HFFc6 (cell line): Measurements from ENCODE around the gene MCF2L. TPM values are rescaled to one million over a fixed set of nuclear protein-coding genes. Genes with fewer than 3 reads are reported as not detected.
"Not testable (repeated sequence)": the region's sequence is repeated elsewhere in the genome, so short reads cannot be mapped to it uniquely, and the experiment has no call there.

Experiments used
- DNase-seq: peaks from one replicate; pipeline ENCODE4 v3.0.0-alpha.2; 2018
- H3K27ac Mint-ChIP-seq: 2 replicates; pipeline ENCODE4 v1.8.0; 2020; ENCODE audit warnings: mild to moderate bottlenecking, mixed read lengths
- H3K27me3 Mint-ChIP-seq: 2 replicates; pipeline ENCODE4 v1.8.0; 2021; ENCODE audit warnings: mild to moderate bottlenecking, moderate library complexity, mixed read lengths; ENCODE audit not compliant: insufficient read depth
- H3K36me3 Mint-ChIP-seq: 2 replicates; pipeline ENCODE4 v1.8.0; 2021; ENCODE audit warnings: low read depth, mixed read lengths
- H3K4me1 Mint-ChIP-seq: 2 replicates; pipeline ENCODE4 v1.8.0; 2020; ENCODE audit warnings: low read depth, mixed read lengths
- H3K4me3 Mint-ChIP-seq: 2 replicates; pipeline ENCODE4 v1.8.0; 2020; ENCODE audit warnings: mild to moderate bottlenecking, moderate library complexity, mixed read lengths
- H3K9me3 Mint-ChIP-seq: 2 replicates; pipeline ENCODE4 v1.8.0; 2020; ENCODE audit warnings: mild to moderate bottlenecking, mixed read lengths
- CTCF ChIP-seq: fragments of 200-600 bp; sonication (generic); IDR thresholded peaks from 2 replicates; pipeline ENCODE4 v1.5.0; 2021; ENCODE audit warnings: antibody characterized with exemption, mild to moderate bottlenecking
- total RNA-seq, 6 experiments: library from RNA; stranded (reverse); fragmentation: NEBNext Ultra II Directional; extraction: Animal tissue kit (Norgen Biotek cat#: 25700); gene quantifications; 2 replicates in 1 of 6; 3 replicates in 5 of 6; pipeline ENCODE4 v1.2.3, GENCODE V29; 2021

MCF2L gene
- total RNA-seq, 6 experiments from 2014 or later, result not detected

- peaks cover 6% of the 10 kb centered on the region; the same call in 1 of the 2 replicates for H3K4me1 Mint-ChIP-seq
- no peak for TF ChIP-seq CTCF
- H3K27me3 Mint-ChIP-seq, result peaks cover 7% of the 10 kb centered on the region; the same call in 1 of the 2 replicates
- H3K4me3 Mint-ChIP-seq, result no peak overlapping the region
- no peak for DNase-seq
- no peaks in the 10 kb centered on the region for H3K36me3 Mint-ChIP-seq
- peaks cover 5% of the 10 kb centered on the region for H3K9me3 Mint-ChIP-seq
- no peak overlapping the region for H3K27ac Mint-ChIP-seq
These were observed 140.4 kb downstream of the MCF2L start for GRCh38 chr13:113109151-113110047.

- Mint-ChIP-seq H3K27ac (no peak overlapping the region), H3K9me3 (peaks cover 5% of the 10 kb centered on the region), H3K27me3 (peaks cover 8% of the 10 kb centered on the region), H3K36me3 (no peaks in the 10 kb centered on the region), H3K4me1 (peaks cover 2% of the 10 kb centered on the region; the same call in 1 of the 2 replicates), H3K4me3 (no peak overlapping the region)
- DNase-seq, result no peak
- no peak for TF ChIP-seq CTCF
These were observed 141.2 kb downstream of the MCF2L start for GRCh38 chr13:113110048-113110851.

- no peak for DNase-seq
- Mint-ChIP-seq H3K27me3 (peaks cover 14% of the 10 kb centered on the region), H3K36me3 (no peaks in the 10 kb centered on the region), H3K27ac (no peak overlapping the region), H3K4me1 (no peaks in the 10 kb centered on the region), H3K9me3 (peaks cover 5% of the 10 kb centered on the region), H3K4me3 (no peak overlapping the region)
- no peak for TF ChIP-seq CTCF
These were observed 141.9 kb downstream of the MCF2L start for GRCh38 chr13:113110852-113111315.

- not testable (repeated sequence) for H3K27ac Mint-ChIP-seq, DNase-seq, H3K4me3 Mint-ChIP-seq, H3K36me3 Mint-ChIP-seq, H3K9me3 Mint-ChIP-seq, H3K4me1 Mint-ChIP-seq
- peaks cover 17% of the 10 kb centered on the region for H3K27me3 Mint-ChIP-seq
These were observed 142.8 kb downstream of the MCF2L start for GRCh38 chr13:113111821-113112220.

- H3K36me3 Mint-ChIP-seq, H3K4me3 Mint-ChIP-seq, H3K9me3 Mint-ChIP-seq, DNase-seq, H3K4me1 Mint-ChIP-seq, H3K27ac Mint-ChIP-seq: not testable (repeated sequence)
- peaks cover 21% of the 10 kb centered on the region for H3K27me3 Mint-ChIP-seq
These were observed 143.5 kb downstream of the MCF2L start for GRCh38 chr13:113112475-113112874.

GRCh38 chr13:113112893-113113845 is 144.2 kb downstream of the MCF2L start:
- TF ChIP-seq CTCF, result no peak
- Mint-ChIP-seq H3K27ac (no peak overlapping the region), H3K36me3 (no peaks in the 10 kb centered on the region), H3K4me3 (no peak overlapping the region), H3K9me3 (peaks cover 5% of the 10 kb centered on the region), H3K4me1 (peaks cover 6% of the 10 kb centered on the region), H3K27me3 (peaks cover 21% of the 10 kb centered on the region)
- no peak for DNase-seq
